OCI-LY1 (cell line): ENCODE data around the gene TEX14.

Source experiments
- H2AFZ ChIP-seq: fragments of 200-600 bp; sonication (generic), shearing (Covaris generic); 2 replicates; pipeline ENCODE4 v1.6.0; 2014; ENCODE audit warnings: antibody characterized with exemption, mild to moderate bottlenecking, low read length
- H3F3A ChIP-seq: fragments of 200-600 bp; sonication (generic), shearing (Covaris generic); 2 replicates; pipeline ENCODE4 v1.6.0; 2014; ENCODE audit warnings: mild to moderate bottlenecking, antibody characterized with exemption, low read length, moderate library complexity; ENCODE audit not compliant: insufficient read depth
- H3K27ac ChIP-seq: fragments of 200-600 bp; sonication (generic); 2 replicates; pipeline ENCODE4 v1.5.1; 2014; ENCODE audit warnings: low read length, mixed run types, mild to moderate bottlenecking, low read depth; ENCODE audit not compliant: poor library complexity, severe bottlenecking
- H3K27me3 ChIP-seq: fragments of 200-600 bp; sonication (generic); 2 replicates; pipeline ENCODE4 v1.6.0; 2014; ENCODE audit warnings: antibody characterized with exemption, mild to moderate bottlenecking, low read length, moderate library complexity; ENCODE audit not compliant: insufficient read depth
- H3K36me3 ChIP-seq: fragments of 200-600 bp; sonication (generic); 2 replicates; pipeline ENCODE4 v1.6.1; 2014; ENCODE audit warnings: mild to moderate bottlenecking, antibody characterized with exemption, low read length, moderate library complexity, mixed read lengths; ENCODE audit not compliant: insufficient read depth
- H3K4me1 ChIP-seq: fragments of 200-600 bp; sonication (generic); 2 replicates; pipeline ENCODE4 v1.5.1; 2014; ENCODE audit warnings: mild to moderate bottlenecking, low read length, moderate library complexity; ENCODE audit not compliant: insufficient read depth, severe bottlenecking
- H3K4me2 ChIP-seq: fragments of 200-600 bp; sonication (generic), shearing (Covaris generic); 2 replicates; pipeline ENCODE4 v1.6.1; 2014; ENCODE audit warnings: low read length
- H3K4me3 ChIP-seq: fragments of 200-600 bp; sonication (generic); 2 replicates; pipeline ENCODE4 v1.5.1; 2014; ENCODE audit warnings: low read length, low read depth, mild to moderate bottlenecking, mixed read lengths; ENCODE audit not compliant: poor library complexity, severe bottlenecking
- H3K79me2 ChIP-seq: fragments of 200-600 bp; shearing (Covaris generic); 2 replicates; pipeline ENCODE4 v1.6.1; 2016; ENCODE audit warnings: mixed run types, low read length, mixed read lengths; ENCODE audit not compliant: insufficient read depth
- H3K9ac ChIP-seq: fragments of 200-600 bp; sonication (generic), shearing (Covaris generic); 2 replicates; pipeline ENCODE4 v1.6.1; 2014; ENCODE audit warnings: mild to moderate bottlenecking, low read length, mixed read lengths
- H3K9me2 ChIP-seq: fragments of 200-600 bp; sonication (generic), shearing (Covaris generic); 2 replicates; pipeline ENCODE4 v1.6.1; 2014; ENCODE audit warnings: low read depth, mild to moderate bottlenecking, low read length, mixed read lengths
- H3K9me3 ChIP-seq: fragments of 200-600 bp; shearing (Covaris generic); 2 replicates; pipeline ENCODE4 v1.6.1; 2014; ENCODE audit warnings: low read length, mixed read lengths
- H4K20me1 ChIP-seq: fragments of 200-600 bp; sonication (generic), shearing (Covaris generic); 2 replicates; pipeline ENCODE4 v1.6.0; 2016; ENCODE audit warnings: mild to moderate bottlenecking, low read length; ENCODE audit not compliant: insufficient read depth
- CTCF ChIP-seq: fragments of 200-600 bp; sonication (generic), shearing (Covaris generic); IDR thresholded peaks from 2 replicates; pipeline ENCODE4 v1.5.1; 2017; ENCODE audit warnings: mild to moderate bottlenecking, antibody characterized with exemption, low read length, moderate library complexity, mixed read lengths
- EZH2 ChIP-seq: fragments of 200-600 bp; sonication (generic), shearing (Covaris generic); IDR thresholded peaks from 2 replicates; pipeline ENCODE4 v1.8.0; 2017; ENCODE audit warnings: borderline replicate concordance, mixed run types, mild to moderate bottlenecking, antibody characterized with exemption, low read length, moderate library complexity, mixed read lengths

Gene TEX14

DNA sequence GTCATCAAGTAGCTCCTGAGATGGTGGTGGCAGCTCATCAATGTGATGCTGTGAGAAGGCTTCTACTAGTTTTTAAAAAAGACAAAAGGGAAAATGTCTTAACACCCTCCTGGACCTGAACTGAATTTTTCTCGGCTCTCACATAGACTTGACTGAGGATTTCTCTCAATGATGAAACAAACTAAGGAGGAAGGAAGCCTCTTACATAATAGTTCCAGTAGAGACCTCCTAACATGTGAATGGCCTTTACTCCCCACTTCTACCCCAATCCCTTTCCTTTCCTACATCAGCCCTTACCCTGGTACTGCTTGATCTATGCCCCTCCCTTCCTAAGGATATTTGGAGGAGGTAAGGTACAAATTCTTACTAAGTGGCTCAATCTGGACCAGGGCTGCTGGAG is 122.6 kb downstream of the TEX14 start:
- Histone ChIP-seq H3K9ac (no peak overlapping the region), H3K27ac (no peak overlapping the region), H2AFZ (no peak overlapping the region), H3K4me3 (no peak overlapping the region), H3K9me3 (no peaks in the 10 kb centered on the region), H4K20me1 (no peaks in the 10 kb centered on the region), H3K36me3 (no peaks in the 10 kb centered on the region), H3F3A (no peaks in the 10 kb centered on the region), H3K4me1 (no peaks in the 10 kb centered on the region), H3K79me2 (no peaks in the 10 kb centered on the region), H3K9me2 (no peaks in the 10 kb centered on the region), H3K27me3 (no peaks in the 10 kb centered on the region), H3K4me2 (no peak overlapping the region)
- TF ChIP-seq EZH2: no peak
- TF ChIP-seq CTCF: no peak

GRCh38 chr17:58568044-58568799 is 123.6 kb downstream of the TEX14 start:
- Histone ChIP-seq H3K79me2 (no peaks in the 10 kb centered on the region), H3K4me3 (no peak overlapping the region), H3F3A (no peaks in the 10 kb centered on the region), H2AFZ (no peak overlapping the region), H4K20me1 (no peaks in the 10 kb centered on the region), H3K4me2 (no peak overlapping the region), H3K27me3 (no peaks in the 10 kb centered on the region), H3K9me2 (no peaks in the 10 kb centered on the region), H3K36me3 (no peaks in the 10 kb centered on the region), H3K9me3 (no peaks in the 10 kb centered on the region), H3K27ac (no peak overlapping the region), H3K9ac (no peak overlapping the region), H3K4me1 (no peaks in the 10 kb centered on the region)
- TF ChIP-seq EZH2 (no peak), CTCF (no peak)

DNA sequence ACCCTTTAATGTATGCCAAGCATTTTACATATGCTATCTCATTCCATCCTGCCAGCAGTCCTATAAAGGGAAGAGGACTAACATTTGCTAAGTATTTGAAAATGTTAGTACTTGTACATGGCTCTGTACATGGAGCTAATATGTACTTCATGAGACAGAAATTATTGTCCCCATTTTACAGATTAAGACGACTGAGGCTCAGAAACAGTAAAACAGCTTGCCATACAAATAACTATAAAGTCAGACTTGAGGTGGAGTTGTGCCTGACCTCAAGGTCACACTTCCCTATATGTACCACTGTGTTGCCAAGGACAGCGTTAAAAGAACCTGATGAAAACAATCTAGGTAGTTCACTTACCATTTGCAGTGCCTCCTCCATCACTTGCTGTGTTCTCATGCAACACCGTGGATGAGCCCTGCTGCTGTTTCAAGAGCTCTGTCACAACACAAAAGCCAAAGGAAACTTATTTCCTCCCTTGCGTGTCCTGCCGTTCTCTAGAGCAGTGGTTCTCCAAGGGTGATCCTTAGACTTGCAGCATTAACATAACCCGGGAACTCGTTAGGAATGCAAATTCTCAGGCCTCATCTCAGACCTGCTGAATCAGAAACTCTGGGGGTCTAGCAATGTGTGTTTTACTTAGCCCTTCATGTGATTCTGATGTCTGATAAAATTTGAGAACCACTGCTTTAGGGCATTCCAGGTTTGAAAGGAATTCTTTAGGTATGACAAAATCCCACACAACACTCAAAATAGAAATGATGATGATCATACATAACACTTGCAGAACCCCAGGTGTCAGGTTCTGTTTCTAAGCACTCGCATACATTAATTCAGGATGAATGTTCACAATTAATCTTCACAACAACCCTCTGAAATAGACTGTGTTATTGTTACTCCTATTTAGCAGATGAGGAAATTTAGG is 126.2 kb downstream of the TEX14 start:
- no peak overlapping the region for H3K4me2 ChIP-seq
- no peak overlapping the region for H2AFZ ChIP-seq
- H3K27me3 ChIP-seq: no peaks in the 10 kb centered on the region
- H3K36me3 ChIP-seq: no peaks in the 10 kb centered on the region
- H3F3A ChIP-seq: no peaks in the 10 kb centered on the region
- H3K4me1 ChIP-seq: no peaks in the 10 kb centered on the region
- H3K4me3 ChIP-seq: no peak overlapping the region
- no peaks in the 10 kb centered on the region for H3K79me2 ChIP-seq
- H3K9ac ChIP-seq: no peak overlapping the region
- no peaks in the 10 kb centered on the region for H3K9me3 ChIP-seq
- H3K27ac ChIP-seq: no peak overlapping the region
- no peaks in the 10 kb centered on the region for H4K20me1 ChIP-seq
- H3K9me2 ChIP-seq: no peaks in the 10 kb centered on the region
- TF ChIP-seq EZH2 (no peak), CTCF (no peak)
